NOMO-1 treated with dmso at 0.1 percent for 144 hours (cell line): ENCODE results near the gene SDR9C7.
A peak's percentile ranks its signal among the peaks of the same experiment; 100 is the strongest.
"Not testable (repeated sequence)": the region's sequence is repeated elsewhere in the genome, so short reads cannot be mapped to it uniquely, and the experiment has no call there.

ENCODE experiments used
- DNase-seq: peaks from one replicate; lab custom pipeline; 2025; ENCODE audit not compliant: unreplicated experiment; lab: John Stamatoyannopoulos, UW

The SDR9C7 gene

DNA sequence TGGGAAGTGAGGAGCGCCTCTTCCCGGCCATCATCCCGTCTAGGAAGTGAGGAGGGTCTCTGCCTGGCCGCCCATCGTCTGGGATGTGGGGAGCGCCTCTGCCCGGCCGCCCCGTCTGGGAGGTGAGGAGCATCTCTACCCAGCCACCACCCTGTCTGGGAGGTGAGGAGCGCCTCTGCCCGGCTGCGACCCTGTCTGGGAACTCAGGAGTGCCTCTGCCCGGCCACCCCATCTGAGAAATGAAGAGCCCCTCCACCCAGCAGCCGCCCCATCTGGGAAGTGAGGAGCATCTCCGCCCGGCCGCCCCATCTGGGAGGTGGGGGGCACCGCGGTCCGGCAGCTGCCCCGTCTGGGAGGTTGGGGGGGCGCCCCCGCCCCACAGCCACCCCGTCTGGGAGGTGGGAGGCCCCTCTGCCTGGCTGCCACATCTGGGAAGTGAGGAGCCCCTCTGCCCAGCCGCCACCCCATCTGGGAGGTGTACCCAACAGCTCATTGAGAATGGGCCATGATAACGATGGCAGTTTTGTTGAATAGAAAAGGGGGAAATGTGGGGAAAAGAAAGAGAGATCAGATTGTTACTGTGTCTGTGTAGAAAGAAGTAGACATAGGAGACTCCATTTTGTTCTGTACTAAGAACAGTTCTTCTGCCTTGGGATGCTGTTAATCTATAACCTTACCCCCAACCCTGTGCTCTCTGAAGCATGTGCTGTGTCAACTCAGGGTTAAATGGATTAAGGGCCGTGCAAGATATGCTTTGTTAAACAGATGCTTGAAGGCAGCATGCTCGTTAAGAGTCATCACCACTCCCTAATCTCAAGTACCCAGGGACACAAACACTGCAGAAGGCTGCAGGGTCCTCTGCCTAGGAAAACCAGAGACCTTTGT, 54.7 kb downstream of the SDR9C7 start:
- DNase-seq = not testable (repeated sequence)

DNA sequence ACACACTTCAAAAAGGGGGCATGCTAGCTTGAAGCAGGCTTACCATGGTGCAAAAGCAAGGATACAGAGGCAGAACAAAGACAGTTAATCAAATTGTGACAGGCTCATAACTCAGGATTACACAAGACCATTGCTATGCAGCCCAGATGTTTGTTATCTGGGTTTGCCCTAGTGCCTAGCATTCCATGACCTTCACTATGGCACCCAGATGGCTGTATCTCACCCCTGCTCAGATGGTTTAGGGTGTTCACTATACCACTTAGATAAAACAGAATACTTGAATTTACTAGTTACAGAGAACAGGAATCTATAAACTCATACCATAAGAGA, 56.2 kb downstream of the SDR9C7 start:
- no peak for DNase-seq

DNA sequence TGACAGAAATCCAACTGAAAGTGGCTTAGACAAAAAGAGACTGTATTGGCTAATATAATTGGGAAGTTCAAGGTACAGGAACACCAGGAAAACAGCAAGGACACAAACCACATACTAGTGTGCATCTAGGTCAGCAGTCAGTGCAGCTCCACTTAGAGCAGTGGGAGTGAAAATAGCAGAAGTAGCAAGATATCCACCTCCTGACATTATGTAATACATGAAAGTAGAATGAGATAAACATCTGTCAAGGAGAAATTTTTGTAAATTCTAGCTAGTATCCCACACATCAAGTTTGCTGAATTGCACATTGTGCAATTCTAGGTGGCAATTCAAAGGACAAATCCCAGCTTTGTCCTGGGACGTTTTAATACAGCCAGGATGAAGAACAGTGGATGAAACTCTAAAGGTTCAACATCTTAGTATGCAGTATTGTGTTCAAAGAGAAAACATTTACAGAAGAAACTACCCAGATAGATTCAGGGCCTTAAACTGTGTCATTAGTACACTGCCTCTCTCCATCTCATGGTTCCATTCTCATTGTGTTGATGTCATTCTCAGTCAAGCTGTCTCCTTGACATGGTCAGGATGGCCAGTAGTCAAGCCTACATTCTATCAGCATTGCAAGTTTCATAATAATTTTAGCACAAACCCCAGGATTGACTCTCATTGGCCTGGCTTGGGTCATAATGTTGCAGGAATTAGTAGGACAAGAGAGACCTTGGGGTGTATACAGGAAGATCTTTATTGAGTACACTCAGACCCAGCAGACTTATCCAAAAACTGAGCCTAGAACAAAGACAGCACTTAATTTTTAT, 56.8 kb downstream of the SDR9C7 start:
- peak; percentile 2 for DNase-seq

DNA sequence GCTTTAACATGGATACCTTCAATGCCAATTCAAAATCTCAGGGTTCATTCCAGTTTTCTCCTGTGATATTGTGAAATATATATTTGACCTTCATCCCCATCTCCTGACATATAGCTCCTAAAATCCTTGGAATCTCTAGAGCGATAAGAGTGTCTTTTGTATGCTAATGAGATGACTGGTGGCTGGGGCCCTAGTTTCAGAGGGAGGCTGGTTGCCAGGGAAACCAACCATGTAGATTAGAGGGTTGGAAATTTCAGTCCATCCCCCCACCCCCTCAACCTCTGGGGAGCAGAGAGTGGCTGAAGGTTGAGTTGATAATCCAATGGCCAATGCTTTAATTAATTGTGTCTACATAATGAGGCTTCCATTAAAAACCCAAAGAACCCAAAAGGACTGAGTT, 59.4 kb downstream of the SDR9C7 start:
- DNase-seq = no peak

DNA sequence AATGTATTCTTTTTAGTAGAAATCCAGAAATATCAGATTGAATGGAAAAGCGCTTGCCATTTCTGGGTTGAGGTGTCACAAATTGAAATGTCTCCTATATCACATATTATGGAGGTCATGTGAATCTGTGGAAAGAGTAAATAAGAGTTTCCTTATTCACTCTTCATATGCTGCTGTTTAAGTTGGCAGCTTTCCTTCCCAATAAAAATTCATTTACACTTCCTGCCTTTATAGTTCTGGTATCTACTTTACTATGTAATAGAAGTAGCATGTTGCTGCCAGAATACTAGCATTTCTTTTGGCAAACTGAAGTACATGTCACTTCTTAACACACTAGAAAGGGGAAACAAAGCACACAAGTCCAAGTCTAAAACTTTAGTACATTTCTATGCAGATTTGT, 60.8 kb downstream of the SDR9C7 start:
- no peak for DNase-seq
